Embryonic facial prominence (tissue), 1 donor: ENCODE data around the gene ZBTB7A.

ENCODE experiments used
- DNase-seq: peaks from one replicate; pipeline ENCODE4 v3.0.0-alpha.2; 2016; ENCODE audit errors: extremely low spot score

The ZBTB7A gene

DNA sequence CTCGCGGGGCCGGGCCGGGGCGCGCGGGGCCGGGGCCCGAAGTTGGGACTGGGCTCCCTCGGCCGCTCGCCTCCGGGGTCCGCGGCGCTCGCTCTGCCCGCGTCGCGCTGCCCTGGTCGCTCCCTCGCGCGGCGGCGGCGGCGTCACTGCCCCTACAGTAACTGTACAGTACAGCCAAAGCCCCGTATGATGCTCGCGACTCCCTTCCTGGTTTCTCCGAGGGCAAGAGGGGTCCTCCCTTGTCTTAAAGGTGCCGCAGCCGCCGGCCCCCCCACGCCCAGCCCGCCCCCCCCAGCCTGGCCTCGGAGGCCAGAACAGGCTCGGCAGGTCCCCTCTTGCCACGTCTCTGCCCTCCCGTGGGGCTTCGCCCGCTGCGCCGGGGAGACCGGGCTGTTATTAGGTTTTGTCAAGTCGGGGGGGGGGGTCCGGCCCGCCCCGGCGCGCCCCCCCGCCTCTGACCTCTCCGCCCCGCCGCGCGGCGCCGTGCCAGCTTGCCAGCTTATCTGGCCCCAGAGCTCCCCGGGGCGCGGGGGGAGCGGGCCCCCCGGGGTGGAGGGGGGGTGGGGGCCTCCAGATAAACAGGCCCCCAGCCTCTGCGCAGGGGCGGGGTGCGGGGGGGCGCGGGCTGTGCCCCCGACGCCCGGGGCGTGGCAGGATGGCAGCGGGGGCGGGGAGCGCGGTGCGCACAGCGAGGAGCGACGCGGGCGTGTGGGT lies at the start of gene ZBTB7A:
Gene ZBTB7A, minus strand, starts transcription at position 218 of the 714 bp plus-strand sequence. CDS start 11,667 bp downstream, outside the sequence.
- DNase-seq: peak; percentile 66

DNA sequence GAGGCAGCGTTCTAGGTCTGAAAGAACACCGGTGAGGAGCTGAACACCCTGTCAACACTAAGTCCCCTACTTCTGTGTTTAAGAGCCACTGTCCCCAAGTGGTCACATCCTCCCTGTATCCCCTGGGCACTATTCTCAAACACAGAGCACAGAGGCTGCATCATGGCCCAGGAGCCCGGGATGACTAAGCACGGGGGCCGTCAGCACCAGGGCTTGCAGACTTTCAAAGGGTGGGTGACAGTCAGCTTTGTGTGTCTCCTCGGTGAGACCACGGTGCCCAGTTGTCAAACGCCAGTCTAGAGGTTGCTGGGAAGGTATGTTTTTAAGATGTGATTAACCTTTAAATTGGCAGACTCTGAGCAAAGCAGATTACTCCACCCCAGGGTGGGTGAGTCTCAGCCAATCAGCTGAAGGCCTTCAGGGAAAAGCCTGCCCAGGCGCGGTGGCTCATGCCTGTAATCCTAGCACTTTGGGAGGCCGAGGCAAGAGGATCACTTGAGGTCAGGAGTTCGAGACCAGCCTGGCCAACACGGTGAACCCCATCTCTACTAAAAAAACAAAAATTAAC lies 49.2 kb upstream of the ZBTB7A start:
- DNase-seq: no peak

DNA sequence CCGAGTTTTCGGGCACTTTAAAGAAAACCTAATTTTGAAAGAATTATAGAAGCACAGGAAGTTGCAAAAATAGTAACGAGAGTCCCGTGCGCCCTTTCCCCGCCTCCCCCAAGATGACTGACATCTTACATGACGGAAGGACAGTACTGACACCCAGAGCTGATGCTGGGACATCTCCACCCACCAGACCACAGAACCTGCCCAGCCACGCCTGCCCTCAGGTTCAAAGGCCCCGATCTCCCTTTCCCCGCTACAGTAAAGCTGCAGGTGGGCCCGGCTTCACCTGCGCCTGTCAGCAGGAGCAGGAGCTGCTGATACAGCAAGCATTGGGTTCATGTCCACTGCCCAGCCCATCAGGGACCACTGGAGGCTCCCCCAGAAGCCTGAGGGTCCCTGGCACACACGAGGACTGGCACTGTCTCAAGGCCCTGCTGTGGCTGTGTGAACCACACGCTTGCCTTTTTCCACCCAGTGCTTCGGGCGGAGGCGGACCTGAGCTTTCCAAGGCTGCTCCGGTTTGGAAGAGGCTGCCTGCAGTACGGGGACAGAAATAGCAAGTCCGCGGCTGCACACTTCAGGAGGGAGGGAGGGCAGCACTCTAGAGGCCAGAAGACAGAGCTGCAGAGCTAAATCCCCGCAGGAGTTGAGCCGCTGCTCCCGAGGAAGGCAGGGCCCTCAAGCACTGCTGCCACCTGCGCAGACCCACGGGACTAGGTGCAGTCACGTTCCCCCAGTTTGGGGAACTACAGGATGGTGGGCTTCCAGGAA lies 48.5 kb upstream of the ZBTB7A start:
- DNase-seq: no peak

DNA sequence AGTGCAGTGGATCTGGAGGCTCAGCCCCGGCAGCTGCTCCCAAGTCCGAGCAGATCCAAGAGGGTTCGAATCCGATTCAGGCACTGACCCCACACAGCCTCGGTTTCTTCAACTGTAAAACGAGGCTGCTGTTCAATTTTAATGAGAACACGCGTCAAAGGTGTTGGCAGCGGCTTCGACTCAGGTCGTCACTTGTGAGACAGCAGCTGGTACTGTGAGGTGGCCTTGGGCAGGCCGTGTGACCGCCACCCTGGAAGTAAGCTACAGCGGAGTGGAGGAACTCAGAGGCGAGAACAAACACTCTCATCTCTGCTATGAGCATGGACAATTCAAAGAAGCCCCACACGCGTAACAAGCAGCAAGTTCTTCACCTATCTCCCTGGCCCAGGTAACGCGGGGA lies 47.5 kb upstream of the ZBTB7A start:
- no peak for DNase-seq

DNA sequence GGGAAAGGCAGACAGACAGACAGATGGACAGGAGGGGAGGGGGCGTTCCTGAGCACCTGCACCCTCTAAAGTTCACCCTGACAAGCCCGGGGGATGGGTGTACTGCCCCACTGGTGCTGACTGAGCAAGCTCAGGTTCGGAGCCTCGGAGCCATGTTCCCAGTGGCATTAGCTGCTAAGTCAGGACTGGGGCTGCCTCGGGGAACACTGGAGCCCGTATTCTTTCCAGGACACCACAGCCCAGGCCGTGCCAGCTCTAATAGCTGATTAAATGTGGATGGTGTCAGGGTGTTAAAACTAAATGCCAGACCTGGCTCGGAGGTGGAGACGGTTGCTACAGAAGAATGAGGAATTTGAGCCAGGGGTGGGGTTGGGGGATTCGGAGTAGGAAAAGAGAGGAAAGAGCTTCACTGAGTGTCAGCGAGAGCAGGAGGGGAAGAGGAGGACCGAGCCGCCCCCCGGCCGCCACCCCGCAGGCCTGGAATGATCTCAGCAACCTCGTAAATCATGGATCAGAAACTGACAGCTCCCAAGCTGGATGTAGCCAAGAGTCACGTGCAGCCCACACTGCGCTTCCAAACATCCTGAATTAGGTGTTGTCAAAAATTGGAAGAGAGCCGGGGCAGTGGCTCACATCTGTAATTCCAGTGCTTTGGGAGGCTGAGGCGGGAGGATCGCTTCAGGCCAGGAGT lies 46.8 kb upstream of the ZBTB7A start:
- DNase-seq: no peak

DNA sequence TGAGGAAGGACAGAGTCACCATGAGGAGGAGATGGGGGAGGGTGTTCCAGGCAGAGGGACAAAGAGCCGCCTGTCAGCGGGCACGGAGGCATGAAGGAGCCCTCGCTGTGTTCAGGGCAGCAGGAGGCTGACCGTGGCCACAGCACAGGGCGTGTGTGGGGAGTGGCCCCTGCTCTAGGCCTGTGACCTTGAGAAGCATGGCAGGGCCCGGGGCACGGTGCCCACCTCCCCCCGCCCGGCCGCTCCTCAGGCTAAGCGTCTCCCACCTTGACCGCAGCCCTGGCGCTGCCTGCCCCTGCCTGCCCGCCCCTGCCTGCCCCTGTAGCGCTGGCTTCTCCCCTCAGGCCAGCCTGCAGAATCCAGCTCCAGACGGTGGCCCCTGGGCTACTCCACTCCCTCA lies 45.7 kb upstream of the ZBTB7A start:
- no peak for DNase-seq

DNA sequence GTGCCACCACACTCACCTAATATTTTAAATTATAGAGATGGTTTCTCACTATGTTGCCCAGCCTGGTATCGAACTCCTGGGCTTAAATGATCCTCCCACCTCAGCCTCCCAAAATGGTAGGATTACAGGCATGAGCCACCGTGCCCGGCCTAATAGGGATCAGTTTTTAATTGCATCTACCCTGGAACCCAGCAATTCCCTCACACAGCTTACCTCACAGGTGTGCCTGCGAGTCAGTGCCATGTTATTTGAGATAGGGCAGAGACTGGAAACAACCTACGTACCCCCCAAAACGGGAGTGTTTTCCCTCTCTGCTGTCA lies 42.9 kb upstream of the ZBTB7A start:
- no peak for DNase-seq

DNA sequence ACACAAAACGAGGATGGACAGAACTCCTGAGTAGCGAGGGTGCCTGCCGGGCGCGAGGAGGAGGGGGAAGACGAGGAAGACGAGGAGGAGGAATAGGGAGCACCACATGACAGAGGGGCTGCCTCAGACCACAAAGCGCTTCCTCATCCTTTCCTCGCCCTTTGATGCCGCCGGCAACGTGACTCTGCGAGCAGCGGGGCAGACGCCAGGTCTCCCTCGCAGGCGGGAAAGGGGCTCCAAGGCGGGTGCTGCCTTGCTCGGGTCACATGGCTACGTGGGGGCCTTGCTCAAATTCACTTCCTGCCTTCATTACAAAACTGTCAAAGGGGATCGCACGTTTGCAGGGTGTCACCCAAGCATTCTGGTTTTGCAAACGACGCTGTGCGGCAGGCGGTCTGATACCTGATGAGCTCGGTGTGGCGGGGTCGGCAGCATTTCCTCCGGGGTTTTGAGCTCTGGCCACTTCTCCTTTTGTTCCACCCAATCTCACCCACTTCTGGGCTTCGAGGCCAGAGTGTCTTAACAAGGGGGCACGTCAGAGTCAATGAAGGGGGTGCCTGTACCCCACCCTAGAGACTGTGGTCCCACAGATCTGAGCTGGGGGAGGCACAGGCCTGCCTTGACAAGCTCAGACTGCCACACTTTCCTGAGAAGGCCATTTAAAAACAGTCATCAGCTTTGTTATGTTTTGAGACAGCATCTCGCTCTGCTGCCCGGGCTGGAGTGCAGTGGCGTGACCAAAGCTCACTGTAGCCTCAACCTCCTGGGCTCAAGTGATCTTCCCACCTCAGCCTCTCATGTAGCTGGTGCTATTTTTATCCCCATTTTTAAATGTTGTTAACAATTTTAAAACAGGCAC lies 42.3 kb upstream of the ZBTB7A start:
- no peak for DNase-seq

DNA sequence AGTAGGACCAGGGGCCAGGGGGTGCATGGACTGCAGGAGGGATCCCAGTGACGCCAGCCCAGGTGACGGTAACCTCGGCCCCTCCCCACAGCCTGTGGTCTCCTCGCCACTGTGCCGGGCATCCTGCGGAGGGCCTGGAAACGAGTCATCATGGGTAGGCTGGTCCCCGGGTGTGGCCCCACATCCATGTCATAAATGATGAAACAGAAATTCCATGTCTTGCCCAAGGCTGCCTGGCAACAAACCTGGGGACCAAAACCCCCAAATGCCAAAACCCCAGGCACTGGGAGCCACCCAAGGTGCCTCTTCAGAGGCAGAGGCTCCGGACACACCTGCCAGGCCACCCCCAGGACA lies 36.4 kb upstream of the ZBTB7A start:
- no peak for DNase-seq

DNA sequence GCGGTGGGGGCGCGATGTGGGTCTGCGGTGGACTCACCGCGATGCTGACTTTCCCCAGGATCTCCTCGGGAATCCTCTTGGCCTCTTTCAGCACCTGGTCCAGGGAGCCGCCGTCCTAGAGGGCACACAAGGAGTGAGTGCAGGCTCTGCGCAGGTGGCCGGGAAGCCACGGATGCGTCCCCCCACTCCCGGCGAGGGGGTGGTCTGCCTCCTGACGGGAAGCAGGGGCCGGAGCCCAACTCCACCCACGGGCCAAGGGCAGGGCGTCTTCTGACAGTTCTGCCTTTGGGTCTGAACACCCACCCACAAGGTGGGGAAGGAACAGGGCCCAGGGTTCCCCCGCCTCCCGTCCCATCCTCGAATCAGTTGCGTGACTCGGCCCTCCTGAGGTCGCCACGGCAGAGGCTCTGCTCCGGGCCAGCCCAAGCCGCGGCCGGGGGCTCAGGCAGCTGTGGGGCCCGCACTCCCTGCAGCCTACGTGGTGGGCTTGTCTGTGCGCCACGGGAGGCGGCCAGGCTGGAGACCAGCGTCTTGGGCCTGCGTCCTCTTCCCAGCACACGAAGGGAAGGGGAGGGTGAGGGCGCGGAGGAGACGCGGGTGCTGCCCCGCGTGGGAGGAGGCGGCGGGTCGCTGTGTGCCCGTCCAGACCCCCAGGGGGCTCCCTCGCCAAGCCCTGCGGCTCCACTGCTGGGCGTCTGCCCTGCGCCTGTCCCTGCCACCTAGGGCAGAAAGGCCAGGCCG lies 35.8 kb upstream of the ZBTB7A start:
- DNase-seq: no peak

DNA sequence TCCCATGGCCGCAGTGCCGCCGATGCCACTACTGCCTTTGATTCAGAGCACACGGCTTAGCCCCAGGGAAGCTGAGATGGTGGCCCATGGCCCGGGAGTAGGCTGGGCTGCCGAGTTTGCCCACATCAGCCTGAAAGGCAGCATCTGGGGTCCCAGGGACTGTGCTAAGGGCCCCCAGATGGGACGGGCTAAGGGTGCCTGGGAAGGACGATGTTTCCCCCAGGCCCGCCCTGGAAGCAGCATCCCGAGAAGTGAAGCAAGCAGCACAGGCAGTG lies 34.7 kb upstream of the ZBTB7A start:
- no peak for DNase-seq

DNA sequence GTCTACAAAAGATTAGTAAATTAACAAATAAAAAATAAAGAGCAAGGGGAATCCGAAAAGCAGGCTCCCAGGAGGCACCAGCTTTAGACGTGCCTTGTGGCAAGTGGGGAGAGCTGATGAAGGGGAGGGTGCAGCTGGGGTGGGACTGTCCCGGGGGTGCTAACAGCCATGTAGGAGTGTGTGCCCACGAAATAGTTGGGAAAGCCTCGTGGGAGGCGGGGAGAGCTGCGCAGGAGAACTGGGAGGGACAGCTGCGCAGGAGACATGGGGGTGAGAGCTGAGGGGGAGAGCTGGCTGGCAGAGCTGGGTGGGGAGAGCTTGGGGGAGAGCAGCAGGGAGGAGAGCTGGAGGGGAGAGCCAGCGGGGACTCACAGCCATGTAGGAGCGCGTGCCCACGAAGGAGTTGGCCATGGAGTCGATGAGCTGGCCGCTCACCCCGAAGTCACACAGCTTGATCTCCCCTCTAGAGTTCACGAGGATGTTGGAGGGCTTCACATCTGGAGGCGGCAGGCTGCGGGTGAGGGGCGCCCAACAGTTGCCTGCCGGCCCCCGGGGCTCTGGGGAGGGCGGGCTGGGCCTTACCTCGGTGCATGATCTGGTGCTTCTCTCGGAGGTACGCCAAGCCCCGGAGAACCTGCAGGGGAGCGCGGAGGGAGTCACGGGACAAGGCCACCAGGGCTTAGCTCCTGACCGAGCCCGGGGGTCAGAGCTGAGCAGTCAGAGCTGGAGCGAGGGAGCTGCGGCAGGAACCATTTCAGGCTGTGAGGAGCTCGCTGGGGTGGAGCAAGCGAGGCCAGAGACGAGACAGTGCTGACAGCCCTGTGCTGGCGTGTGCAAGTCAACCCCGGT lies 34.2 kb upstream of the ZBTB7A start:
- no peak for DNase-seq

DNA sequence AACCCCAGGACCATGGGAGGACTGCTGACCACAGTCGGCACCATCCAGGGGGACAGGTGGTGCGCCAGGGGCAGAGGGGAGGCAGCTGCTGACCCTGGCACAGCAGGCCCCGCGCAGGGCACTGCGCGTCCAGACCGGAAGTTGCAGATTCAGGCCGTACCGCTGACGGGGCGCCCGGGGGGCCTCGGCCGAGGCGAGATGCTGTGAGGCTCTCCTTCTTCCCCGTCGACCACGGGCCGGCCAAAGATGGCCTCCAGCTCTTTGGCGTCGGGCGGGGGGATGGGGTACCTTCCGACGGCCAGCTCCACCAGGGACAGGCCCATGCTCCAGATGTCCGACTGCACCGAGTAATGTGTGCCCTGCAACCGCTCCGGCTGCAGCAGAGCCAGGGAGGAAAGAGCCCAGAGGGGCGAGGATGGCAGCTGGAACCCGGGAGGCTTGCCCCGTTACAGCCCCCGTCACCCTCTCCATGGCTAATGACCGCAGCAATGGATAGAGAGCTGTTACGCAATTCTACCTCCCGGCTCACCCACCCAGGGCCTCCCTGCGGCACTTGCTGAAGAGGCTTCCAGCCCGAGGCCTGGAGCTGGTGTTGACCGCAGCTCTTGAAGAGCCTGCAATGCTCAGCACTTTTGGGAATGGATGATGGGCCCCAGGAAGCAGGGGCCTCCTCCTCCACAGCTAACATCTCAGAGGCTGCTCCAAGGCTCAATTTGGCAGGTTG lies 32.5 kb upstream of the ZBTB7A start:
- no peak for DNase-seq

DNA sequence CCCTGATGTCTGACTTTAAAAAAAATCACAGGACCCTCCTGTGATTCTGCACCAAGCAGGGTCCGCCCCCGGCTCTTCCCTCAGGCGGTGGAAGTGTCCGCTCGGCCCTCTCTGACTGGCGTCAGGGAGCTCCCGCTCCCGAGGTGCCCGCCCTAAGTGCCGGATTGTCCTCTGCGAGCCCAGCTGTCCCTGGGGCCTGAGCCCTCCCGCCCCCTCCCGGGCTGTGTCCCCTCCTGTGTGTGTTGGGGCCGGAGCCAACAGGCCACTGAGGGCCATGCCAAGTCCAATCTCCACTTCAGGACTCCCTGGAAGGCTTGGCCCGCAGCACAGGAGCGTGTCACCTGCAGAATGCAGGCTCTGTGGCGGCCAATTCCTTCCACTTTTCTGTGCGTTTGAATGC lies 31.8 kb upstream of the ZBTB7A start:
- DNase-seq: no peak

DNA sequence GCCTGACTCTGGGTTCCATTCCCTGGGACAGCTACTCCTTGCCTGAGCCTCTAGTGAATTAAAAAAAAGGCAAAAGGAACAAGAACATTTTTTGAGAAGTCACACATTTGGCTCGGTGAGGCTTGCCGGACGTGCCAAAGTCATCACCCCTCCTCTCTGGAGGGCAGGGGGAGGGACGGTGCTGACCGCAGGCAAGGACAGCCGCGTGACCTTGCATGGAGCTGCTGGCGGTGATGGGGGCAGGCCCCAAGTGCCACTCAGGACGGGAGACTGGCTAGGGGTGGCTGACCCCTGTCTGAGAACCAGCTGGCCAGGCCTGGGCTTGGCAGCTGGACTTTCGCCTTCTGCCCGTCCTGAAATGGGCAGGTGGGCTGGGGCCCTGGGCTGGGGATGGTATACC lies 30.8 kb upstream of the ZBTB7A start:
- no peak for DNase-seq

DNA sequence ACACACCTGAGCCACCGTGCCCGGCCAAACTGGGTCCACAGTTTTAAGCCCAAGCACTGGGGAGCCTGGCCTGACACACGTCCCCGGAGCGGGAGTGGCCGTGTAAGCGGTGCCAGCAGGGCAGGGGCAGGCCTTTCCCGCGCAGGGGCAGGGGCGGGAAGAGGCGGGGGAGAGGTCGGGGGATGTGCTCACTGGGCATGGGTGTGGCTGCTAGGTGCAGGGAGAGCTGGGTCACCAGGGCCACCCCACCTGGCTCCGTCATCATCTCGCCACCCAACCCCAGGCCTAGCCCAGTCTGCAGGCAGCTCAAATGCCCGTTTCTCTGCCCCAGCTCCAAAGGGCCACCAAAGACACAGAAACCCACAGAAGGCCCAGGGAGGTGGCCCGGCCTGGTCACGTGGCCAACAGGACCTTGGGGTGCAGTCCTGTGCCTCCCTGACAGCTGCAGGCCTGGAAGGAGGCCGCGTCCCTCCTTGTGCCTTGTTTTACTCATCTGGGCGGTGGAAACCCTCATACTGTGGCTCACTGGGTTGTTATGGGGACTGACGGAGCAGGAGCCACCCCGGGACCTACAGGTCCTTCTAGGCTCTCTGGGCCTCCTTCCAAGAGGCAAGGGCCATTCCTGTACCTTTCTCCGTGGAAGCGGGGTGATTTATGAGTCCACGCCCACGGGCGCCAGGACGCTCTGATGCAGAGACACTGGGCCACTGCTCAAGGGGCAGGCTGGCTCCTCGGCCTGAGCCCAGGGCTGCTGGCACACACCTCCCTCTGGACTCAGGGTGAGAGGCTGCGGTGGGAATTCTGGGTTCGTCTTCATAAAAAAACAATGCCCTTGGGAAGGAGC lies 29.6 kb upstream of the ZBTB7A start:
- no peak for DNase-seq

DNA sequence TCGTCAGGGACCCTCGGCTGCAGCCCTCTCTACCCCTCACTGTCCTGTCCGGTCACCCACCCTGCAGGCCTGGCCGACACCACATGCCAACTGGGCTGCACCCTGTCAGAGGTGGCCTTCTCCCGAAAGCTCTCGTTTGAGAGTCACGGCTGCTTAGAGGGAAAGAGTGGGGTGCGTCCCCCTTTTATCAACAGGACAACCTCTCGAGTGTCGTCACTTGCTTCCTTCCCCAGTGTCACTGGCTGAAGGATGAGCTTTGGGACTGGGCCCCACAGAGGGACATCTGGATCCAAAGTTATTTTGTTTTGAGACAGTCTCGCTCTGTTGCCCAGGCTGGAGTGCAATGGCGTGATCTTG lies 28.8 kb upstream of the ZBTB7A start:
- DNase-seq: no peak

DNA sequence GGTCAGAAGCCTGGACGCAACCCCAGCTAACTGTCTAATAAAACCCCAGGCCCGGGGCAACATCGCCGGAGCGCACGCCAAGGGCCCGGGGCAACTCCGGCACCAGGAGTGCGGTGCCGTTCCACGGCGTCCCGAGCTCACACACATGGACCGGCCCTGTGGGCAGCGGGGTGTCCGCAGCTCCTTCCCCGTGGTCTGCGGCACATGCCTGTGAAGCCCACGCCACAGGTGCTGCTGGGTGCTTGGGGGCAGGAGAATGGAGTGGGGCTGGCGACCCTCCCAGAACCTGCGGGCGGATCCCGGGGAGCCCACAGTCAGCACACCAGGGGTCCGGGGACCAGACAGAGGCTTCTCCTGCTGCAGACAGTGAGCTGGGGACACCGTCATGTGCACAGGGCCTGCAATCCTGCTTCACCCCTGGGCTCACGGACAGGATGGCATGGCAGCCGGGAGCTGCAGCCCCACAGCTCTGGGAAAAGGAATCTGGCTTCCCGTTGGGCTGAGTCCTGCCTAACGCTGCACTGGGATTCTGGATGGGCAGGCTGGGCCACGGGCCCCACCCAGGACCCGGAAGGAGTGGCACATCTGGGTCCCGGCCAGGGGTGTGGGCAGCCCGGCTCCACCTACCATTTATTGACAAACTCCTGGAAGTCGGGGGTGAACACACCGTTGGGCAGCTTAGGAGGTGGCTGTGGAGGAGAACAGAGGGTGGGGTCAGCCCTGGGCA lies 28.2 kb upstream of the ZBTB7A start:
- DNase-seq: no peak
